ENCODE measurements around the gene MBNL1. TPM values are rescaled to one million over a fixed set of nuclear protein-coding genes. Genes with fewer than 3 reads are reported as not detected.

The MBNL1 gene
- total RNA-seq, 1 experiment from 2014 or later, result 200 TPM

- no peak overlapping the region for H3K4me3 ChIP-seq (replicated peaks in 1 of 2; ENCODE audit: low read depth in 1 of 2, low read length in 2 of 2)
- H3K36me3 ChIP-seq (ENCODE audit: control insufficient read depth in 1 of 2, insufficient read depth in 2 of 2, low read length in 2 of 2), result peaks cover 8 to 11% of the 10 kb centered on the region in 2 experiments
- H3K4me2 ChIP-seq (ENCODE audit: low read length), result no peak overlapping the region
- peaks cover 8% of the 10 kb centered on the region; the same call in 1 of the 2 replicates for H4K20me1 ChIP-seq (ENCODE audit: insufficient read depth)
- H2AFZ ChIP-seq (ENCODE audit: low read depth, low read length, poor library complexity, severe bottlenecking), result no peak overlapping the region
- H3K9ac ChIP-seq (ENCODE audit: low read length), result no peak overlapping the region
- H3K4me1 ChIP-seq (ENCODE audit: control insufficient read depth in 1 of 2, insufficient read depth in 2 of 2, low read length in 2 of 2), result peaks cover 4 to 5% of the 10 kb centered on the region in 2 experiments; a peak in 3 of 4 replicates
- intact Hi-C loops (cut with micrococcal nuclease), result no loop called here
- BruUV-seq (replicated peaks), result no TSS peak
- TF ChIP-seq EZH2phosphoT487 (IDR thresholded peaks at IDR 0.05; ENCODE audit: borderline replicate concordance) (no peak), SIN3A (IDR thresholded peaks at IDR 0.05; ENCODE audit: low read depth) (no peak), SRF (IDR thresholded peaks at IDR 0.05; ENCODE audit: low read depth) (no peak), YY1 (IDR thresholded peaks at IDR 0.05; ENCODE audit: extremely low read depth, insufficient replicate concordance, low read depth, low read length) (no peak), EZH2 (IDR thresholded peaks at IDR 0.05) (no peak), JUND (IDR thresholded peaks at IDR 0.05) (no peak)
- ChIA-PET RAD21 (ENCODE audit: low non-redundant PET in 1 of 2, low total read pairs in 2 of 2, uncharacterized antibody in 2 of 2, unreplicated experiment in 2 of 2) (no interaction called here), CTCF (no interaction called here), POLR2A (no interaction called here)
- peaks cover 65% of the 10 kb centered on the region for H3K79me2 ChIP-seq (ENCODE audit: insufficient read depth, low read length)
- no peak for ATAC-seq
- no peak overlapping the region for H3K27ac ChIP-seq (ENCODE audit: low read depth, low read length)
- no peaks in the 10 kb centered on the region for H3K9me3 ChIP-seq (ENCODE audit: control insufficient read depth in 1 of 2, insufficient read depth in 1 of 2, low read depth in 1 of 2, low read length in 2 of 2)
- no peak for DNase-seq (ENCODE audit: low read depth, low spot score)
- H3K9me2 ChIP-seq (ENCODE audit: insufficient read depth), result no peaks in the 10 kb centered on the region
- no peaks in the 10 kb centered on the region for H3K27me3 ChIP-seq (ENCODE audit: insufficient read depth, low read length)
Observed at GRCh38 chr3:152448091-152448490, 179.4 kb downstream of the MBNL1 start.

GRCh38 chr3:152452318-152452717 lies 183.6 kb downstream of the MBNL1 start:
- Histone ChIP-seq H3K4me1 (ENCODE audit: control insufficient read depth in 1 of 2, insufficient read depth in 2 of 2, low read length in 2 of 2) (no peaks in the 10 kb centered on the region), H3K27me3 (ENCODE audit: insufficient read depth, low read length) (no peaks in the 10 kb centered on the region), H3K9me3 (ENCODE audit: control insufficient read depth in 1 of 2, insufficient read depth in 1 of 2, low read depth in 1 of 2, low read length in 2 of 2) (no peaks in the 10 kb centered on the region), H3K27ac (ENCODE audit: low read depth, low read length) (no peak overlapping the region), H2AFZ (ENCODE audit: low read depth, low read length, poor library complexity, severe bottlenecking) (no peak overlapping the region), H3K9me2 (ENCODE audit: insufficient read depth) (no peaks in the 10 kb centered on the region), H3K4me3 (replicated peaks in 1 of 2; ENCODE audit: low read depth in 1 of 2, low read length in 2 of 2) (no peak overlapping the region), H3K9ac (ENCODE audit: low read length) (no peak overlapping the region), H3K36me3 (ENCODE audit: control insufficient read depth in 1 of 2, insufficient read depth in 2 of 2, low read length in 2 of 2) (peaks cover 10 to 13% of the 10 kb centered on the region in 2 experiments; a peak in 3 of 4 replicates), H3K79me2 (ENCODE audit: insufficient read depth, low read length) (peaks cover 47% of the 10 kb centered on the region), H4K20me1 (ENCODE audit: insufficient read depth) (no peaks in the 10 kb centered on the region), H3K4me2 (ENCODE audit: low read length) (no peak overlapping the region)
- no peak for DNase-seq (ENCODE audit: low read depth, low spot score)
- CTCF ChIA-PET, result no interaction called here
- intact Hi-C loops (cut with micrococcal nuclease), result no loop called here
- peak; percentile 22; the same call in 1 of the 2 replicates for ATAC-seq
- POLR2A ChIA-PET, result no interaction called here
- BruUV-seq (replicated peaks), result no TSS peak
- RAD21 ChIA-PET (ENCODE audit: low non-redundant PET in 1 of 2, low total read pairs in 2 of 2, uncharacterized antibody in 2 of 2, unreplicated experiment in 2 of 2), result no interaction called here
- TF ChIP-seq, protein P1, sequence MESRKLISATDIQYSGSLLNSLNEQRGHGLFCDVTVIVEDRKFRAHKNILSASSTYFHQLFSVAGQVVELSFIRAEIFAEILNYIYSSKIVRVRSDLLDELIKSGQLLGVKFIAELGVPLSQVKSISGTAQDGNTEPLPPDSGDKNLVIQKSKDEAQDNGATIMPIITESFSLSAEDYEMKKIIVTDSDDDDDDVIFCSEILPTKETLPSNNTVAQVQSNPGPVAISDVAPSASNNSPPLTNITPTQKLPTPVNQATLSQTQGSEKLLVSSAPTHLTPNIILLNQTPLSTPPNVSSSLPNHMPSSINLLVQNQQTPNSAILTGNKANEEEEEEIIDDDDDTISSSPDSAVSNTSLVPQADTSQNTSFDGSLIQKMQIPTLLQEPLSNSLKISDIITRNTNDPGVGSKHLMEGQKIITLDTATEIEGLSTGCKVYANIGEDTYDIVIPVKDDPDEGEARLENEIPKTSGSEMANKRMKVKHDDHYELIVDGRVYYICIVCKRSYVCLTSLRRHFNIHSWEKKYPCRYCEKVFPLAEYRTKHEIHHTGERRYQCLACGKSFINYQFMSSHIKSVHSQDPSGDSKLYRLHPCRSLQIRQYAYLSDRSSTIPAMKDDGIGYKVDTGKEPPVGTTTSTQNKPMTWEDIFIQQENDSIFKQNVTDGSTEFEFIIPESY (IDR thresholded peaks at IDR 0.05; ENCODE audit: extremely low read depth, insufficient replicate concordance, low read length), result no peak
- TF ChIP-seq ELF1 (IDR thresholded peaks at IDR 0.05; ENCODE audit: borderline replicate concordance, low read depth) (no peak), REST (IDR thresholded peaks at IDR 0.05; ENCODE audit: low read depth) (no peak), ATF3 (IDR thresholded peaks at IDR 0.05) (no peak), POLR2AphosphoS5 (IDR thresholded peaks at IDR 0.05; ENCODE audit: low read depth, low read length) (no peak), CEBPB (IDR thresholded peaks at IDR 0.05; ENCODE audit: low read depth) (no peak)
- TF ChIP-seq, protein P2, sequence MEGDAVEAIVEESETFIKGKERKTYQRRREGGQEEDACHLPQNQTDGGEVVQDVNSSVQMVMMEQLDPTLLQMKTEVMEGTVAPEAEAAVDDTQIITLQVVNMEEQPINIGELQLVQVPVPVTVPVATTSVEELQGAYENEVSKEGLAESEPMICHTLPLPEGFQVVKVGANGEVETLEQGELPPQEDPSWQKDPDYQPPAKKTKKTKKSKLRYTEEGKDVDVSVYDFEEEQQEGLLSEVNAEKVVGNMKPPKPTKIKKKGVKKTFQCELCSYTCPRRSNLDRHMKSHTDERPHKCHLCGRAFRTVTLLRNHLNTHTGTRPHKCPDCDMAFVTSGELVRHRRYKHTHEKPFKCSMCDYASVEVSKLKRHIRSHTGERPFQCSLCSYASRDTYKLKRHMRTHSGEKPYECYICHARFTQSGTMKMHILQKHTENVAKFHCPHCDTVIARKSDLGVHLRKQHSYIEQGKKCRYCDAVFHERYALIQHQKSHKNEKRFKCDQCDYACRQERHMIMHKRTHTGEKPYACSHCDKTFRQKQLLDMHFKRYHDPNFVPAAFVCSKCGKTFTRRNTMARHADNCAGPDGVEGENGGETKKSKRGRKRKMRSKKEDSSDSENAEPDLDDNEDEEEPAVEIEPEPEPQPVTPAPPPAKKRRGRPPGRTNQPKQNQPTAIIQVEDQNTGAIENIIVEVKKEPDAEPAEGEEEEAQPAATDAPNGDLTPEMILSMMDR (IDR thresholded peaks at IDR 0.05 in 2 of 3, conservative IDR thresholded peaks at IDR 0.05 in 1 of 3; ENCODE audit: borderline replicate concordance in 1 of 3, insufficient read depth in 1 of 3, low read depth in 2 of 3, low read length in 2 of 3), result no peak
